Activated T-cell treated with anti-CD3 and anti-CD28 coated beads, Interleukin-2, amount 50 U/mL, for 4 hours (primary cell): ENCODE data around the gene FOCAD. TPM values are rescaled to one million over a fixed set of nuclear protein-coding genes. Genes with fewer than 3 reads are reported as not detected.

Experiments
- ATAC-seq, 2 donors: fragments of 200-7000 bp; cut with Tn5 transposase; one replicate each; pipeline ENCODE4 v1.10.0; 2021
- DNase-seq: peaks from one replicate; pipeline ENCODE4 v3.0.0-alpha.2; 2020
- H3K27me3 Mint-ChIP-seq: one replicate; pipeline ENCODE4 v1.8.0; 2021; ENCODE audit warnings: low read depth, mixed read lengths
- H3K36me3 Mint-ChIP-seq: one replicate; pipeline ENCODE4 v1.8.0; 2022; ENCODE audit warnings: mixed read lengths; ENCODE audit not compliant: insufficient read depth
- H3K4me1 Mint-ChIP-seq: one replicate; pipeline ENCODE4 v1.8.0; 2021; ENCODE audit warnings: low read depth, mixed read lengths
- H3K4me3 Mint-ChIP-seq: one replicate; pipeline ENCODE4 v1.8.0; 2021; ENCODE audit warnings: mild to moderate bottlenecking, moderate library complexity, mixed read lengths
- H3K9me3 Mint-ChIP-seq: one replicate; pipeline ENCODE4 v1.8.0; 2021; ENCODE audit warnings: mixed read lengths
- total RNA-seq, 3 donors: library from RNA; stranded (reverse); gene quantifications; one replicate each; pipeline ENCODE4 v1.2.1, GENCODE V29; 2021

FOCAD gene
- total RNA-seq, 3 donors from 2014 or later: 15.5 to 19.9 (median 18.6) TPM

DNA sequence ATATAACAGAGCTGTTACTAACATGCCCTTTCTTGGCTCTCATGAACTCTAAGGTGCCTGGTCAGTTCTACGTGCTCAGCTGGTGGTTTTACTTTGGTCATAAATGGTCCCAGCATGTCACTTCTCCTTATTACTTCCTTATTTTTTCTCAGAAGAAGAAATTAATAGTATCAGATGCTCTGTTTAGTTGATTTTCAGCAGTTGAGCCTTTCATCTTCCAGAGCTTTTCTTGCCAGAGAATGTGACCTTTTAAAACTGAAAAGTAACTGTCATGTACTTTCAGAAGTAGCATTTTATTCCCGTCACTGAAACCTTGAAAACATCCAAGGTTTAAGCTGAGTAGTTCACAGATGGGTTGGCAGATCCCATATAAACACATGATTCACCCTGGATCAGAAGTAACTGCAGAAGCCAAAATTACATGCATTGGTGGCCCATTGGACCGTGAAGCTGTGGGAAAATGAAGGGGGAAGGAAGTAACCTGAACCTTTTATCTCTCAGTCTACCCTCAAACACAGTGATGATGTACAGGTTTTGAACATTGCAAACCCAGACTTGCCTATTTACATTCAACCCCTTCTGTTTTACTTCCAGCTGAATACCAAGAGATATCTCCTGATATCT, 296.9 kb downstream of the FOCAD start:
- ATAC-seq (no peak), DNase-seq (no peak)
- no peaks in the 10 kb centered on the region for H3K4me1 Mint-ChIP-seq
- H3K36me3 Mint-ChIP-seq: peaks cover 34% of the 10 kb centered on the region
- H3K27me3 Mint-ChIP-seq: no peaks in the 10 kb centered on the region
- no peak overlapping the region for H3K4me3 Mint-ChIP-seq
- H3K9me3 Mint-ChIP-seq: no peaks in the 10 kb centered on the region

- no peak overlapping the region for H3K4me3 Mint-ChIP-seq
- H3K9me3 Mint-ChIP-seq: no peaks in the 10 kb centered on the region
- DNase-seq (no peak), ATAC-seq (no peak)
- H3K27me3 Mint-ChIP-seq: no peaks in the 10 kb centered on the region
- H3K36me3 Mint-ChIP-seq: peaks cover 32% of the 10 kb centered on the region
- H3K4me1 Mint-ChIP-seq: no peaks in the 10 kb centered on the region
Measured at GRCh38 chr9:20981486-20981885, 297.4 kb downstream of the FOCAD start.

DNA sequence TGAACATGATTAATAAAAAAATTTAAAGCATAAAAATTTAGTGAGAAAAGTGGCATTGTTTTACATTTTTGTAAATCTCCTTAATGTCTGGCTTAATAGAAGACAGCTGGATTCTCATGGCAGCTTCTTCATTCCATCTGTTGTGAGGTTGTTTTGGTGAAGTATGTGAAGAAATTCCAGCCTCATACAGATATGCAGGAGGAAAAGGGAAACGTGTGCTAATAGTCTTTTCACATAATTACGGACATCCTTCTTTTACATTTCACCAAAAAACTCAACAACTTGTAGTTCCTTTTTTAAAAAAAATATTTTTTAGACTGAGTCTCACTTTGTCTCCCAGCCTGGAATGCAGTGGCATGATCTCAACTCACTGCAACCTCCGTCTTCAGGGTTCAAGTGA, 300.4 kb downstream of the FOCAD start:
- DNase-seq: no peak
- H3K4me3 Mint-ChIP-seq: no peak overlapping the region
- no peaks in the 10 kb centered on the region for H3K9me3 Mint-ChIP-seq
- no peak for ATAC-seq
- H3K36me3 Mint-ChIP-seq: peaks cover 32% of the 10 kb centered on the region
- H3K4me1 Mint-ChIP-seq: no peaks in the 10 kb centered on the region
- H3K27me3 Mint-ChIP-seq: no peaks in the 10 kb centered on the region

DNA sequence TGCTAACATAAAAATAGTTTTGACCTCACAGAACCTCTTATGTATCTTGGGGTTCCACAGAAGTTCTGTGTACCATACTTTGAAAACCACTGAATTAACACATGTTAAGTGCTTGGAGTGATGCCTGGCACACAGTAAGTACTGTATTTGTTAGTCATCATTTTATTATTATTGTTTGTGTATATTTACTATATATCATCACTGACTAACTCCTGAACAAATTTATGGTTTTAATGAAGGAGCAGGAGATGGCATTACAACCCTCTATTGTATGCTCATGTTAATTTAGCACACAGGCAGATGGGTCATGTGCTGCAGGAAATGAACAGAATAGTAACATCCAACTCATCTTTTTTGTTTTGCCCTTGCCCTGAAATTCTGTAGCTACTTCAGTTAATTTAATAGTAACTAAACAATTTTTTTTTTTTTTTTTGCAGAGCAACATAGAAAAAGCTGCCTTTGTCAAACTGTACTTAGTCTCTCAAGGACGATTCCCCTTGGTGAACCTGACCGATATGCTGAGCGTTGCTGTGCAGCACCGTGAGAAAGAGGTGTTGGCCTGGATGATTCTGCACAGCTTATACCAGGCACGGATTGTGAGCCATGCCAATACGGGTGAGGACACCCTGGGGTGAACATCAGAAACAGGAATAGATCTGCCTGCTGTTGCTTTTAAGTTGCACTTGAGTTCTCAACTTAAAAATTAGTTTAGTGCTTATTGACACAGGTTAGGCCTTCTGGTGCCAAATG, 302.0 kb downstream of the FOCAD start:
- no peak overlapping the region for H3K4me3 Mint-ChIP-seq
- H3K27me3 Mint-ChIP-seq: no peaks in the 10 kb centered on the region
- ATAC-seq: no peak
- H3K9me3 Mint-ChIP-seq: no peaks in the 10 kb centered on the region
- no peaks in the 10 kb centered on the region for H3K4me1 Mint-ChIP-seq
- H3K36me3 Mint-ChIP-seq: peaks cover 42% of the 10 kb centered on the region
- no peak for DNase-seq

DNA sequence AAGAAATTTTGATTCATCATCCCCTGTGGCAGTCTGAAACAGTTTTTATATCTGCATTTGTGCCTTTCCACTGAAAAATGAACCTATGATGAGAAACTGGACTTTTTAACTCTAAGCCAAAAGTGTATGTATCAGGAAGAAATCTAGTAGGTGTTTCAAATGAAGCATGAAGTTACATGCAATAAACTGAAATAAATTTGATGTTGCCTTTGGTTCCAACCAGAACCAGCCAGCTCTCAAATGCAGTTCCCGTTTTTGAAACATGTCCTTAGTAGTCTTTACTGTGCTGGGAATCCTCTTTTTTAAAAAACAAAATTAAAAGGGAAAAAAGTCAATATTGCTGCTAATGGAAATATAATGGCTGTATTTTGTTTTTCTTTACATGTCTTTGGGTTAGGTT, 303.5 kb downstream of the FOCAD start:
- Mint-ChIP-seq H3K9me3 (no peaks in the 10 kb centered on the region), H3K36me3 (peaks cover 32% of the 10 kb centered on the region), H3K4me3 (no peak overlapping the region), H3K4me1 (no peaks in the 10 kb centered on the region), H3K27me3 (no peaks in the 10 kb centered on the region)
- ATAC-seq (no peak), DNase-seq (no peak)

DNA sequence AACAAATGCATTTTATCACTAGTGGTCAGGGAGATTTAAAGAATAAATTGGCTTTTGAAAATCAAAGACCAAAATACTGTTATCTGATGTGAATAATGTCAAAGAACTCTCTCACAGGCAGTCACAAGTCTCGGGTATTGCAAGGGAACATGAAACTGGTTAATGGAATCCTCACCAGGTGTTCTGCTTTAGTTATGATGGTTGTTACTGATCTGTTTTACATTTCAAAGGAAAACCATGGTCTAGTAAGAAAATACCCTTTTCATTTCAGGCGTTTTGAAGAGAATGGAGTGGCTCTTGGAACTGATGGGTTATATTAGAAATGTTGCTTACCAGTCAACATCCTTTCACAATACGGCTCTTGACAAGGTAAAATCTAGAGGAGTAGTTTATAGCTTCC, 304.0 kb downstream of the FOCAD start:
- no peaks in the 10 kb centered on the region for H3K4me1 Mint-ChIP-seq
- H3K4me3 Mint-ChIP-seq: no peak overlapping the region
- no peaks in the 10 kb centered on the region for H3K27me3 Mint-ChIP-seq
- DNase-seq (no peak), ATAC-seq (no peak)
- H3K9me3 Mint-ChIP-seq: no peaks in the 10 kb centered on the region
- H3K36me3 Mint-ChIP-seq: peaks cover 30% of the 10 kb centered on the region

GRCh38 chr9:20988671-20989315, 304.7 kb downstream of the FOCAD start:
- no peak for ATAC-seq

DNA sequence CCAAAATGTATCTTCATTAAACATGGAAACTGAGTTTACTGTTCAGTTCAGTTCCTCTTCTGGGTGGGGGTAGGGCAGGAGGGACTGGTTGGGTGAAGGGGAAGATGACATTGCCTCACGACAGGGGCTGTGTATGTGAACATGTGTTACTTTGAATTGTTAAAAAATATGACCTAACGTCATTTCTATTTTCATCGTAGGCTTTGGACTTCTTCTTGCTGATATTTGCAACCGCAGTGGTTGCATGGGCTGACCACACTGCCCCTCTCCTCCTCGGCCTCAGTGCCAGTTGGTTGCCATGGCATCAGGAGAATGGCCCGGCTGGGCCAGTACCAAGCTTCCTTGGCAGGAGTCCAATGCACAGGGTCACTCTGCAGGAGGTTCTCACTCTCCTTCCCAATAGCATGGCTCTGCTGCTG, 305.9 kb downstream of the FOCAD start:
- Mint-ChIP-seq H3K36me3 (peaks cover 39% of the 10 kb centered on the region), H3K4me3 (no peak overlapping the region), H3K27me3 (no peaks in the 10 kb centered on the region), H3K9me3 (no peaks in the 10 kb centered on the region), H3K4me1 (no peaks in the 10 kb centered on the region)
- DNase-seq (no peak), ATAC-seq (no peak)

More at GRCh38 chr9:20988671-20989315, 304.7 kb downstream of the FOCAD start:
- no peak for DNase-seq
- H3K9me3 Mint-ChIP-seq: no peaks in the 10 kb centered on the region
- H3K4me3 Mint-ChIP-seq: no peak overlapping the region
- H3K4me1 Mint-ChIP-seq: no peaks in the 10 kb centered on the region
- H3K36me3 Mint-ChIP-seq: peaks cover 33% of the 10 kb centered on the region
- H3K27me3 Mint-ChIP-seq: no peaks in the 10 kb centered on the region

DNA sequence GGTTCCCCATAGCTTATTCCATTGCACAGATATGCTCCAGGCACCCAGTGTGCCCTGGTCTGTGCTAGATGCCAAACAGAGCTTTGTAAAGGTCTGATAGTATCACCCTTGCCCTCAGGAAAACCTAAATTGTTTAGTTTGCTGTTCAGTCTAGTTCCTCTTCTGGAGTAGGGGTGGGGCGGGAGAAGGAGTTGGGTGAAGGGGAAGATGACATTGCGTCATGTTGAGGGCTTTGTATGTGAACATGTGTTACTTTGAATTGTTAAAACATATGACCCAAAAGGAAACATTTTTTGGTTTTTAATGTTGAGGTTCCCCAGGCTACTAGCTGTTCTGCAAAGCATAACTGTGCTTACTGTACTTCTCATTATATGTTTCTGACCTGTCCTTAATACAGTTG, 306.8 kb downstream of the FOCAD start:
- Mint-ChIP-seq H3K36me3 (peaks cover 43% of the 10 kb centered on the region), H3K4me3 (no peak overlapping the region), H3K4me1 (peaks cover 1% of the 10 kb centered on the region), H3K9me3 (no peaks in the 10 kb centered on the region), H3K27me3 (no peaks in the 10 kb centered on the region)
- no peak for ATAC-seq
- no peak for DNase-seq

DNA sequence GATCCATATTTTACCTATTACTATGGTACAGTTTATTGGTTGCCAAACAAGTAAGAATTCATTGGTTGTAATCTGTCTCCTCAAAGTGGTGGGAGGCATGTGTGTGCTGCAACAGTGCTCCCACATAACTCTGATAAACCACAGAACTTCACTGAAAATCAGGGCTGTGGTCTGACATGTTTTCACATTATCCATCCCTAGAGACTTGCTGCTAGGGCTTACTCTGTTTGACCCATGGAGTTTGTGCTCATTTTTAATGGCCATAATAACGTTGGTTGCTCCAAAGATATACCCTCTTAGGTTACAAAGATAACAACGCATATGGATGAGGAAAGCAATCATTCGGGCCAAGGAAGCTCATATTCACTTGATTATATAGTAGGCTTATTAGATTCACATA, 310.4 kb downstream of the FOCAD start:
- Mint-ChIP-seq H3K4me1 (peaks cover 23% of the 10 kb centered on the region), H3K36me3 (peaks cover 34% of the 10 kb centered on the region), H3K4me3 (no peak overlapping the region), H3K27me3 (no peaks in the 10 kb centered on the region), H3K9me3 (no peaks in the 10 kb centered on the region)
- ATAC-seq (no peak), DNase-seq (no peak)

GRCh38 chr9:20995616-20996015, 311.6 kb downstream of the FOCAD start:
- no peaks in the 10 kb centered on the region for H3K27me3 Mint-ChIP-seq
- peaks cover 4% of the 10 kb centered on the region for H3K9me3 Mint-ChIP-seq
- no peak overlapping the region for H3K4me3 Mint-ChIP-seq
- no peak for ATAC-seq
- no peak for DNase-seq
- H3K4me1 Mint-ChIP-seq: peaks cover 23% of the 10 kb centered on the region
- peaks cover 33% of the 10 kb centered on the region for H3K36me3 Mint-ChIP-seq

GRCh38 chr9:20996809-20997208, 312.8 kb downstream of the FOCAD start:
- H3K36me3 Mint-ChIP-seq: peaks cover 31% of the 10 kb centered on the region
- H3K27me3 Mint-ChIP-seq: no peaks in the 10 kb centered on the region
- no peak overlapping the region for H3K4me3 Mint-ChIP-seq
- H3K9me3 Mint-ChIP-seq: peaks cover 13% of the 10 kb centered on the region
- no peak for ATAC-seq
- DNase-seq: no peak
- peaks cover 33% of the 10 kb centered on the region for H3K4me1 Mint-ChIP-seq

- H3K9me3 Mint-ChIP-seq: peaks cover 16% of the 10 kb centered on the region
Measured at GRCh38 chr9:20997503-20998076, 313.5 kb downstream of the FOCAD start.

DNA sequence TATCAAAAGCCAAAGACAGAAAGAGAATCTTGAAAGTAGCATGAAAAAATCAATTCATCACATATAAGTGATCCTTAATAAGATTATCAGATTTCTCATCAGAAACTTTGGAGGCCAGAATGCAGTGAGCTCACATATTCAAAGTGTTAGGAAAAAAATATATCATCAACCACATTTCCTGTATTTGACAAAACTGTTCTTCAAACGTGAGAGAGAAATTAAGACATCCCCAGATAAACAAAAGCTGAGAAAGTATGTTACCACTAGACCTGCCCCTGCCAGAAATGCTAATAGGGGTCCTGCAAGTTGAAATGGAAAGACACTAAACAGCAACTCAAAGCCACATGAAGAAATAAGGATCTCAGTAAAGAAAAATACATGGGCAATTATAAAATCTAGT, 317.5 kb downstream of the FOCAD start:
- peaks cover 16% of the 10 kb centered on the region for H3K9me3 Mint-ChIP-seq
- no peaks in the 10 kb centered on the region for H3K27me3 Mint-ChIP-seq
- peak overlapping the region; percentile 14 for H3K4me3 Mint-ChIP-seq
- peak in 1 of 2 donors; percentile 25 for ATAC-seq
- H3K36me3 Mint-ChIP-seq: peaks cover 35% of the 10 kb centered on the region
- no peak for DNase-seq
- peaks cover 31% of the 10 kb centered on the region for H3K4me1 Mint-ChIP-seq

More at GRCh38 chr9:20997503-20998076, 313.5 kb downstream of the FOCAD start:
- peak; percentile 79 to 88 for ATAC-seq
- Mint-ChIP-seq H3K4me1 (peaks cover 40% of the 10 kb centered on the region), H3K4me3 (no peak overlapping the region), H3K36me3 (peaks cover 31% of the 10 kb centered on the region), H3K27me3 (no peaks in the 10 kb centered on the region)
- no peak for DNase-seq
